SJCRH30 (cell line): Measurements from ENCODE around the gene LIF. TPM values are rescaled to one million over a fixed set of nuclear protein-coding genes. Genes with fewer than 3 reads are reported as not detected.

Experiments
- DNase-seq, 2 experiments: peaks; one replicate each; pipeline ENCODE4 v3.0.0-alpha.2; 2015 to 2020
- H3K27ac ChIP-seq: fragments of 250-450 bp; sonication (Bioruptor Pico); 2 replicates; pipeline ENCODE4 v1.5.1; 2020; ENCODE audit warnings: mild to moderate bottlenecking, moderate library complexity
- H3K27me3 ChIP-seq: fragments of 250-450 bp; sonication (Bioruptor Pico); 2 replicates; pipeline ENCODE4 v1.5.1; 2020; ENCODE audit warnings: mild to moderate bottlenecking, moderate library complexity
- H3K36me3 ChIP-seq: fragments of 250-450 bp; sonication (Bioruptor Pico); 2 replicates; pipeline ENCODE4 v1.5.1; 2020; ENCODE audit warnings: mild to moderate bottlenecking, moderate library complexity
- H3K4me1 ChIP-seq: fragments of 250-450 bp; sonication (Bioruptor Pico); 2 replicates; pipeline ENCODE4 v1.5.1; 2020; ENCODE audit warnings: mild to moderate bottlenecking, moderate library complexity
- H3K4me3 ChIP-seq: fragments of 250-450 bp; sonication (Bioruptor Pico); 2 replicates; pipeline ENCODE4 v1.5.1; 2020; ENCODE audit warnings: mild to moderate bottlenecking, moderate library complexity
- H3K9me3 ChIP-seq: fragments of 250-450 bp; sonication (Bioruptor Pico); replicated peaks from 2 replicates; pipeline ENCODE4 v1.5.1; 2020; ENCODE audit warnings: mild to moderate bottlenecking, moderate library complexity
- total RNA-seq: library from RNA; depleted of rRNA; stranded (reverse); fragments of >200 nt; shearing (Covaris generic); gene quantifications from 2 replicates; pipeline ENCODE4 v1.2.3, GENCODE V29; 2014

LIF gene
- total RNA-seq, 1 experiment from 2014 or later: 1.7 TPM

DNA sequence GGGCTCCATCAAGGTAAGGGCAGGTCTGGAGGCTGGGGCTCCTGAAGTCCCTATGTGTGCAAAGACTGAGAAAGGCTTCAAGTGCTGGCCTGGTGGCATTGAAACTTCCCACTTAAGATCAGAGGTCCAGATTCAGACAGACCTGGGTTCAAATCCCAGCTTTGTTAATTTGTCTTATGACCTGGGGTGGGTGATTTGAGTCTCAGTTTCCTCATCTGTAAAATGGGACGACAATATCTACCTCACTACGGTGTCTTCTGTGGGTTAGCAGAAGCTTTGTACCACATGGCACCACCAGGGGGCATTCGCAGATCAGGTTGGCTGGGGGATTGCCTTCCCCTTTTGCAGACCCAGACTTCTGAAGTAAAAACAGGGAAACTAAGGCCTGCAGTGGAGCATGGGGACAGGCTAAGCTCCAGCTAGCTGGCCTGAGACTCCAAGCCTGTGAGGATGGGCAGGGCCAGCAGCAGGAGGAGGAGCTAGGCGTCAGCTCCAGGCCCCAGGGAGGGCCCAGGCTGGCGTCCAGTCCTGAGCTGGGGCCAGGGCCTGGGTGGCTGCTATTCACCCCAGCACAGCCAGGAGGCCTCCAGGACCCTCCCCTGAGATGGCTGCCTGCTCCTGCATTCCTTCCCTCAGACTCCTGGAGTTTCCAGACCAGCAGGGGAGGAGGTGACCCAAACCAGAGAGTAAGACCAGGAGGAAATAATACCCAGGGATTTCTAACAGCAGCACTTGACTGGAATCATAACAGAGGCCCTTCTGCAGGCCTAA, 41.3 kb upstream of the LIF start:
- Histone ChIP-seq H3K27me3 (no peaks in the 10 kb centered on the region), H3K4me3 (no peak overlapping the region), H3K27ac (no peak overlapping the region), H3K4me1 (peaks cover 23% of the 10 kb centered on the region), H3K9me3 (no peaks in the 10 kb centered on the region), H3K36me3 (no peaks in the 10 kb centered on the region)
- peak; percentile 81 to 87 for DNase-seq

- H3K4me1 ChIP-seq: peaks cover 23% of the 10 kb centered on the region
- DNase-seq: peak; percentile 61 to 73
- H3K4me3 ChIP-seq: no peak overlapping the region
Measured at GRCh38 chr22:30286813-30287647, 40.5 kb upstream of the LIF start.

DNA sequence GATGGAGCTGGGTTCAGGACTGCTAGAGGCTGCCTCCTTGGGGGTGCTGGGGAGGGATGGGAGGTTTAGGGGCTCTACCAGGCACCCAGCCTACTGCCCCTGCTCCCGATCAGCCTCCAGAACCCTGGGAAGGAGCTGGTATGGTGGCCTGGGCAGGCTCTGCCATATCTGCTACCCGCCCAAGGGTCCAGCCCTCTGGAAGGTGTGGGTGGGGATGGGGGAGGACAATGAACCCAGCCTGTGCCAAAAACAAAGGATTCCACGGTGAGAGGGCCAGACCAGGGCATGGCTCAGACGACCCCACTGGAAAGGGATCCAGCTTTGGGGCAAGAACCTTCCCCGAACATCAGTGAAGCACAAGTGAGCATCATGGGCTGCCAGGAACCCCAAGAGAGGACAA, 39.8 kb upstream of the LIF start:
- no peak overlapping the region for H3K27ac ChIP-seq
- H3K27me3 ChIP-seq: no peaks in the 10 kb centered on the region
- H3K9me3 ChIP-seq: no peaks in the 10 kb centered on the region
- H3K4me3 ChIP-seq: no peak overlapping the region
- DNase-seq: no peak
- no peaks in the 10 kb centered on the region for H3K36me3 ChIP-seq
- peaks cover 22% of the 10 kb centered on the region for H3K4me1 ChIP-seq

More at GRCh38 chr22:30286813-30287647, 40.5 kb upstream of the LIF start:
- Histone ChIP-seq H3K27me3 (no peaks in the 10 kb centered on the region), H3K36me3 (no peaks in the 10 kb centered on the region), H3K27ac (no peak overlapping the region), H3K9me3 (no peaks in the 10 kb centered on the region)

DNA sequence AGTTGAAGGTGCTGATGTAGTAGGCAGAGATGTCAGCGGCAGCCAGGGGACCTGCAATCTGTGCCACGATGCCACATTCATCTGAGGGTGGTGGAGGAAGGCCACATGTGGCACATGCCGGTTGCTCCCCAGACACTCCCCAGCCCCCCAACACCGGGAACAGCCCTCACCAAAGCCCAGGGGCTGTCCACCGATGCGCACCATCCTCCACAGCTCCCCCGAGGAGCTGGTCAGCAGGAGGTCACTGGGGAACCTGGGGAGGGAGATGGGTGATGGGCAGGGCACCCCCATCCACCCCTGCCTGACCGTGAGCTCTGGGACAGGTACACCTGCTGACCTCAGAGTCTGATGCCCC, 39.3 kb upstream of the LIF start:
- no peak for DNase-seq

DNA sequence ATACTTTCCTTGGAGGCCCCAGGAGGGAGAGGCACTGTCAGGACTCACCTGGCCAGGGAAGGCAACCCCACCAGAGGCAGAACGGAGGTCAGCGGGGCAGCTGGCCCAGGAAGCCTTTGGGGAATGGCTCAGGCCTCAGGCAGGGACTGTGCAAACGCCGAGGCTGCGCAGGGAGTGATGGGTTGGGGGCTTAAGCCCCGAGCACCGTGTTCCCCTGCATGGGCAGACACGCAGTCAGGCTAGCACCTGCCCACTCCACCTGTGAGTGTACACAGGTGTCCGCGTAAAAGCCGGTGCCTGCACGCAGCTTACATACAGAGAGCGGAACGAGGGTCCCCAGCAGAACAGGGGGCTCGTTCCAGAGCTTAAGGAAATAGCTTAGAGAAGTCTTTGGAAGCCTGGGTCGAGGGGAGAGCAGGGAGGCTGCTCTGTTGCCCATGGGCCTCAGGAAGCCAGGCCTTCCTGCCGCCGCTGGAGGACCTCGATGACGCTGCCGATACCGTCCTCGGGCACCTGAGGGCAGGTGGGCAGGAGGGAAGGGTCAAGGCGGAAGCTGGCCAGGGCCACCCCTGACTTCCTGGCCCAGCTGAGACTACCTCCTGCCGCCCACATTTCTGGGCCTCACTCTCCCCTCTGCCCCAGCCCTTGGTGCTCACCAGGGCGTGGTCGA, 38.8 kb upstream of the LIF start:
- no peak overlapping the region for H3K27ac ChIP-seq
- DNase-seq: no peak
- H3K9me3 ChIP-seq: no peaks in the 10 kb centered on the region
- no peak overlapping the region for H3K4me3 ChIP-seq
- H3K4me1 ChIP-seq: peaks cover 12% of the 10 kb centered on the region
- no peaks in the 10 kb centered on the region for H3K36me3 ChIP-seq
- no peaks in the 10 kb centered on the region for H3K27me3 ChIP-seq

More for the DNA sequence above, 39.3 kb upstream of the LIF start:
- Histone ChIP-seq H3K36me3 (no peaks in the 10 kb centered on the region), H3K27ac (no peak overlapping the region), H3K9me3 (no peaks in the 10 kb centered on the region), H3K4me1 (peaks cover 17% of the 10 kb centered on the region), H3K4me3 (no peak overlapping the region), H3K27me3 (no peaks in the 10 kb centered on the region)

- peaks cover 7% of the 10 kb centered on the region; the same call in 1 of the 2 replicates for H3K4me1 ChIP-seq
- H3K36me3 ChIP-seq: no peaks in the 10 kb centered on the region
- no peaks in the 10 kb centered on the region for H3K9me3 ChIP-seq
- H3K27me3 ChIP-seq: no peaks in the 10 kb centered on the region
- H3K27ac ChIP-seq: no peak overlapping the region
- no peak for DNase-seq
- H3K4me3 ChIP-seq: no peak overlapping the region
Measured at GRCh38 chr22:30284666-30285065, 38.1 kb upstream of the LIF start.

GRCh38 chr22:30284172-30284571, 37.6 kb upstream of the LIF start:
- Histone ChIP-seq H3K27me3 (no peaks in the 10 kb centered on the region), H3K9me3 (no peaks in the 10 kb centered on the region), H3K4me1 (peaks cover 7% of the 10 kb centered on the region; the same call in 1 of the 2 replicates), H3K36me3 (no peaks in the 10 kb centered on the region), H3K4me3 (no peak overlapping the region), H3K27ac (no peak overlapping the region)
- DNase-seq: no peak

DNA sequence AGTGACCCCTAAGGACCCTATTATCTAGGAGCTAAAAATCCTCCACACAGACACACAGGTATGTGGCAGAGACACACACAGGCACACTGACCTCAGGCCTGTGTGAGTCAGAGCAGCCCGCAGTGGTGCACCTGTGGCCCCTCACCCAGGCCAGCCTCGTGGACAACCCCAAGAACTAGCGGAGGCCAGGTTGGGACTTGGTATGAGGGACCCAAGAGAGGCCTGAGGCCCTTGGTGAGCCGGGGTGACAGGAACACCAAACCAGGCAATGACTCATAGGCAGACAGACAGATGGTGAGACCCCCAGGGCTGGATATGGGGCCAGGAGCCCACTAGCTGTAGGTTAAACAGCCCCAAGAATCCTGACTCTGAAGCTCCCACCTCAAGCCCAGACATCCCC, 36.8 kb upstream of the LIF start:
- no peak for DNase-seq
- Histone ChIP-seq H3K36me3 (no peaks in the 10 kb centered on the region), H3K27ac (no peak overlapping the region), H3K4me3 (no peak overlapping the region), H3K9me3 (no peaks in the 10 kb centered on the region), H3K27me3 (no peaks in the 10 kb centered on the region), H3K4me1 (peaks cover 2% of the 10 kb centered on the region; the same call in 1 of the 2 replicates)

DNA sequence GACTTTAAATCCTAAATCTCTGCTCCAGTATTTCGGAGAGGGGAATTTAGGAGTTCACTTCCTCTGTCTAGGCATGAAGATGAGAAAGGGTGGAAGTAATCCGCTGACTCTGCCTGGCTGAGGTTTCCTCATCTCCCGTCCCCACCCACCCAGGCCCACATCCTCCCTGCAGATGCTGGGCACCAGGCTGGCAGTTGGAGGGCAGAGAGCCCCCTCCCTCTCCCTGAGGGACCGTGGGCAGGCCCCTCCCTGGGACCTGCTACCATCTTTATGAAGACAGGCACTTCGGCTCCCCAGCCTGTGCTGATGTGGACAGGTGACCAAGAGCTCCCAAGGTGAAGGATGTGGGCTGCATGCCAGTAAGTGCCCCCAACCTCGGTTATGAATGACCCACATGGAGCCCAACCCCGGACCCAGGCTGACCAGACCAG, 36.1 kb upstream of the LIF start:
- Histone ChIP-seq H3K9me3 (no peaks in the 10 kb centered on the region), H3K27ac (no peak overlapping the region), H3K4me3 (no peak overlapping the region), H3K4me1 (no peaks in the 10 kb centered on the region), H3K36me3 (no peaks in the 10 kb centered on the region), H3K27me3 (no peaks in the 10 kb centered on the region)
- DNase-seq: no peak

GRCh38 chr22:30280505-30280904, 33.9 kb upstream of the LIF start:
- Histone ChIP-seq H3K4me1 (no peaks in the 10 kb centered on the region), H3K4me3 (no peak overlapping the region), H3K27me3 (no peaks in the 10 kb centered on the region), H3K36me3 (no peaks in the 10 kb centered on the region), H3K9me3 (no peaks in the 10 kb centered on the region), H3K27ac (no peak overlapping the region)
- DNase-seq: no peak

DNA sequence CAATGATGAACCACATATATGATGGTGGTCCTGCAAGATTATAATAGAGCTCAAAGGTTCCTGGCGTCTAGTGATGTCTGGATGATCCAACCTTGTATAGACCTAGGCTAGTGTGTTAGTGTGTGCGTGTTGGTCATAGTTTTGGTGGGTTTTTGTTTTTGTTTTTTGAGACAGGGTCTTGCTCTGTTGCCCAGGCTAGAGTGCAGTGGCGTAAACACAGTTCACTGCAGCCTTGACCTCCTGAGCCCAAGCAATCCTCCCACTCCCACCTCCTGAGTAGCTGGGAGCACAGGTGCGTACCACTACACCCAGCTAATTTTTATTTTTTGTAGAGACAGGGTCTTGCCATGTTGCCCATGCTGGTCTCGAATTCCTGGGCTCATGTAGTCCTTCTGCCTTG, 33.4 kb upstream of the LIF start:
- no peak overlapping the region for H3K4me3 ChIP-seq
- no peaks in the 10 kb centered on the region for H3K4me1 ChIP-seq
- H3K9me3 ChIP-seq: no peaks in the 10 kb centered on the region
- no peak overlapping the region for H3K27ac ChIP-seq
- no peaks in the 10 kb centered on the region for H3K27me3 ChIP-seq
- no peak for DNase-seq
- no peaks in the 10 kb centered on the region for H3K36me3 ChIP-seq

GRCh38 chr22:30279046-30279788, 32.7 kb upstream of the LIF start:
- Histone ChIP-seq H3K4me3 (no peak overlapping the region), H3K36me3 (no peaks in the 10 kb centered on the region), H3K27ac (no peak overlapping the region), H3K27me3 (no peaks in the 10 kb centered on the region), H3K9me3 (no peaks in the 10 kb centered on the region), H3K4me1 (no peaks in the 10 kb centered on the region)
- no peak for DNase-seq

DNA sequence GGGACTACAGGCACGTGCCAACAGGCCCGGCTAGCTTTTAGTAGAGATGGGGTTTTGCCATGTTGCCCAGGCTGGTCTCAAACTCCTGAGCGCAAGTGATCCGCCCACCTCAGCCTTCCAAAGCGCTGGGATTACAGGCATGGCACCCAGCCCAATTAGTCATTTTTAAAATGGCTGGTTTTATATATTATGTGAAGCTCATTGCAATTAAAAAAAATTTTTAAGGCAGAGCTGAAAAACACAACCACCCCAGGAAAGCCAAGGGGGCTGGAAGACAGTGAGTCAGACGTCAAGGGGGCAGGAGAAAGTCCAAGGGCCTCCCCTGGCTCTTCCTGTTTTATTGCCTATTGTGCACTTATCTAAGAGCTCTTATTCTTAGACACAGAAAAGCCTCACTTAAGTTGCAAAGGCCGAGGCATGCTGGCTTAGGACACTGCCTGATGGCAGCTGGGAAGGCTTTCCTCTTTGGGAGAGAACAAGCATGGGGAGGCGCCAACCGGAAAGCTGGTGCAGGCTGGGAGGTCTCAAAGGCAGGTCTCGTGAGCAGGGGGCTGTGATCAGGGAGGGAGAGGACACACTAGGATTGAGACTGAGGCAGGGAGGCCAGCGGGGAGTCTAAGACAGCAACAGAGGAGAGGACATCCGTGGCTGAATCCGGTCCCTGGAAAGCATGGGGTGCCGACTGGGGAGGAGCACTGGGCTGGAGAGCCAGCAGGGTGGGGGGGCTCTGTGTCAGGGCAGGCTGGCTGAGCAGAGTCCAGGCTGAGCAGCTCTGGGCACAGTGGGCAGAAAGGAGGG, 31.2 kb upstream of the LIF start:
- Histone ChIP-seq H3K36me3 (no peaks in the 10 kb centered on the region), H3K27ac (no peak overlapping the region), H3K4me3 (no peak overlapping the region), H3K9me3 (no peaks in the 10 kb centered on the region), H3K27me3 (no peaks in the 10 kb centered on the region), H3K4me1 (no peaks in the 10 kb centered on the region)
- DNase-seq: no peak

DNA sequence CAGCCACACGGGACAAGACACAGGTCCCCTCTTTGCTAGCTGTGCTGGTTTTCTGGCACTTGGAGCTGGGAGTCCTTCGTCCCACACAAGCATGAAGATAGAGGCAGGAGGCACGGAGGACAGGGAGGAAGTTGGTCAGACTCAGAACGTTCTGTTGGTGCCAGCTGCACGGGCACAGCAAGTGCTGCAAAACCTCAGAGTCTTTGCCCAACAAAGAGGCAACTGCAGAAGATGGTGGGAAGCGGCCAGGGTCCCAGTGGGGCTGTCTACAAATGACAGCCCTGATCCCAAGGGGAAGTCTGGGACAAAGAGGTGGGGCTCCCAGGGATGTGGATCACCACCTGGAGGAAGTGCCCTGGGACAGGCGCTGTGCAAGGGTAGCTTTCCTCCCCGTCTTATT, 29.5 kb upstream of the LIF start:
- H3K4me1 ChIP-seq: no peaks in the 10 kb centered on the region
- no peak overlapping the region for H3K4me3 ChIP-seq
- no peak overlapping the region for H3K27ac ChIP-seq
- no peak for DNase-seq
- H3K36me3 ChIP-seq: no peaks in the 10 kb centered on the region
- no peaks in the 10 kb centered on the region for H3K27me3 ChIP-seq
- H3K9me3 ChIP-seq: no peaks in the 10 kb centered on the region
